Endothelial cell of umbilical vein (primary cell): ENCODE results near the gene TRRAP. TPM values are rescaled to one million over a fixed set of nuclear protein-coding genes. Genes with fewer than 3 reads are reported as not detected.

Experiments used
- BruUV-seq: library from RNA; stranded (reverse); fragments of 400-500 nt; replicated peaks from 2 replicates; lab custom pipeline; 2021; lab: Mats Ljungman, UMichigan
- CTCF ChIA-PET: fragments of 300-600, 350-600 bp; sonication (Branson Sonifier 250); formaldehyde crosslinking; loops from one replicate; lab custom pipeline; 2021; ENCODE audit warnings: antibody characterized with exemption, inconsistent platforms; lab: Charles Lee
- POLR2A ChIA-PET: fragments of 300-600, 350-600 bp; sonication (Branson Sonifier 250); formaldehyde crosslinking; loops from one replicate; lab custom pipeline; 2021; ENCODE audit warnings: antibody characterized with exemption, inconsistent platforms; lab: Charles Lee
- DNase-seq: peaks from one replicate; pipeline ENCODE4 v3.0.0-alpha.2; 2011; ENCODE audit warnings: low read depth, low spot score
- FAIRE-seq: peaks from 2 replicates; lab custom pipeline; 2011; peaks lifted over from hg19 to GRCh38; lab: Jason Lieb, UNC
- H2AFZ ChIP-seq: 2 replicates; pipeline ENCODE4 v1.6.0; 2012; ENCODE audit warnings: low read depth, low read length, control low read depth, inconsistent platforms
- H3K27ac ChIP-seq: 2 replicates; pipeline ENCODE4 v1.5.1; 2011; ENCODE audit warnings: low read depth, mild to moderate bottlenecking, control low read depth, low read length, moderate library complexity; ENCODE audit not compliant: insufficient read depth
- H3K27me3 ChIP-seq, 2 experiments: 2 replicates each; pipeline versions ENCODE4 v1.6.0 to v1.6.1; 2011; ENCODE audit warnings: low read length in 2 of 2, mixed read lengths in 1 of 2; ENCODE audit not compliant: control insufficient read depth in 2 of 2, insufficient read depth in 2 of 2
- H3K36me3 ChIP-seq, 2 experiments: 2 replicates in 1 of 2; 3 replicates in 1 of 2; pipeline ENCODE4 v1.5.1; 2011; ENCODE audit warnings: low read length in 2 of 2, mild to moderate bottlenecking in 1 of 2, moderate library complexity in 1 of 2; ENCODE audit not compliant: control insufficient read depth in 2 of 2, insufficient read depth in 2 of 2; ENCODE audit errors: extremely low read depth in 1 of 2
- H3K4me1 ChIP-seq: 3 replicates; pipeline ENCODE4 v1.5.1; 2011; ENCODE audit warnings: mild to moderate bottlenecking, low read length; ENCODE audit not compliant: control insufficient read depth, insufficient read depth; ENCODE audit errors: extremely low read depth
- H3K4me2 ChIP-seq: 2 replicates; pipeline ENCODE4 v1.6.1; 2011; ENCODE audit warnings: low read length, control low read depth, mixed read lengths; ENCODE audit not compliant: insufficient read depth
- H3K4me3 ChIP-seq, 3 experiments: fragments of 200-600 bp in 1 of 3; sonication (generic), shearing (Covaris generic) in 1 of 3; replicated peaks in 1 of 3; 2 replicates each; pipeline ENCODE4 v1.5.1; 2011 to 2016; ENCODE audit warnings: control low read depth in 3 of 3, low read length in 3 of 3, mild to moderate bottlenecking in 2 of 3, inconsistent platforms in 1 of 3, low read depth in 1 of 3, moderate library complexity in 1 of 3; ENCODE audit not compliant: insufficient read depth in 1 of 3
- H3K79me2 ChIP-seq: 2 replicates; pipeline ENCODE4 v1.6.0; 2012; ENCODE audit warnings: low read length, inconsistent platforms; ENCODE audit not compliant: control insufficient read depth, insufficient read depth
- H3K9ac ChIP-seq: replicated peaks from 2 replicates; pipeline ENCODE3; 2011; ENCODE audit warnings: low read length, control low read depth; ENCODE audit not compliant: insufficient read depth; ENCODE audit errors: extremely low read depth
- H3K9me1 ChIP-seq: replicated peaks from 3 replicates; pipeline ENCODE4 v1.6.0; 2011; ENCODE audit warnings: mild to moderate bottlenecking, low read length; ENCODE audit not compliant: control insufficient read depth, insufficient read depth; ENCODE audit errors: extremely low read depth
- H3K9me3 ChIP-seq: replicated peaks from 2 replicates; pipeline ENCODE4 v1.5.1; 2012; ENCODE audit warnings: low read length, inconsistent platforms; ENCODE audit not compliant: control insufficient read depth, insufficient read depth
- H4K20me1 ChIP-seq: replicated peaks from 2 replicates; pipeline ENCODE3; 2011; ENCODE audit warnings: mild to moderate bottlenecking, low read length; ENCODE audit not compliant: control insufficient read depth, insufficient read depth; ENCODE audit errors: extremely low read depth
- EZH2 ChIP-seq: IDR thresholded peaks from 2 replicates; pipeline ENCODE4 v1.6.1; 2012; ENCODE audit warnings: borderline replicate concordance, low read depth, mild to moderate bottlenecking, moderate library complexity, low read length, inconsistent platforms; ENCODE audit not compliant: severe bottlenecking
- FOS ChIP-seq: IDR thresholded peaks from 2 replicates; pipeline ENCODE4 v1.6.1; 2011; ENCODE audit warnings: mild to moderate bottlenecking, low read length, moderate library complexity, borderline replicate concordance; ENCODE audit not compliant: insufficient read depth
- GATA2 ChIP-seq: IDR thresholded peaks from 2 replicates; pipeline ENCODE4 v1.7.0; 2011; ENCODE audit warnings: low read depth, mild to moderate bottlenecking, moderate library complexity, mixed read lengths, low read length; ENCODE audit not compliant: insufficient read length, insufficient read depth
- JUN ChIP-seq: IDR thresholded peaks from 2 replicates; pipeline ENCODE4 v1.6.1; 2011; ENCODE audit warnings: borderline replicate concordance, low read depth; ENCODE audit not compliant: insufficient read length, insufficient read depth
- MYC ChIP-seq: IDR thresholded peaks from one replicate; pipeline ENCODE4 v1.6.1; 2011; ENCODE audit warnings: mild to moderate bottlenecking, low read depth, low read length
- POLR2A ChIP-seq: IDR thresholded peaks from 2 replicates; pipeline ENCODE4 v1.6.1; 2012; ENCODE audit warnings: low read depth, mild to moderate bottlenecking, control low read depth, low read length
- POLR2AphosphoS5 ChIP-seq: IDR thresholded peaks from 2 replicates; pipeline ENCODE4 v1.6.1; 2012; ENCODE audit warnings: low read depth, mild to moderate bottlenecking, control low read depth, low read length, moderate library complexity; ENCODE audit not compliant: insufficient read depth
- dilution Hi-C: fragments of 300-500 bp; cut with MboI; formaldehyde crosslinking; loops from one replicate; pipeline ENCODE4 v1.15.0; 2019; ENCODE audit warnings: low sequenced_read_pairs; ENCODE audit not compliant: extremely low pct_ligation_motif_present
- intact Hi-C: fragments of 100-400 bp; cut with micrococcal nuclease; formaldehyde crosslinking; loops from one replicate; pipeline ENCODE4 v1.10.0; 2022
- polyA plus RNA-seq, 4 experiments: library from polyadenylated mRNA; depleted of rRNA in 3 of 4; stranded (reverse) in 3 of 4; unstranded in 1 of 4; fragments of >200 nt; gene quantifications; 2 replicates each; pipeline versions ENCODE4 v1.2.1 to v1.2.3, GENCODE V29; 2011 to 2012; ENCODE audit warnings: missing spikeins in 1 of 4
- total RNA-seq: library from RNA; stranded (reverse); gene quantifications from 2 replicates; pipeline ENCODE4 v1.2.3, GENCODE V29; 2021
- TF ChIP-seq, protein P1 (sequence below): IDR thresholded peaks from 2 replicates; pipeline ENCODE4 v1.6.1; 2011; ENCODE audit not compliant: insufficient read depth, insufficient read length
- TF ChIP-seq, protein P2 (sequence below), 2 donors: IDR thresholded peaks; 1 replicate in 1 of 2; 2 replicates in 1 of 2; pipeline ENCODE4 v1.5.1; 2011; ENCODE audit warnings: low read length in 2 of 2, mild to moderate bottlenecking in 2 of 2, moderate library complexity in 2 of 2, control low read depth in 1 of 2, inconsistent platforms in 1 of 2, low read depth in 1 of 2; ENCODE audit not compliant: insufficient read depth in 1 of 2; ENCODE audit errors: extremely low read depth in 1 of 2

The TRRAP gene
- total and polyA plus RNA-seq, 2 donors (not counting 3 experiments of a cell fraction or from before 2014, with no cell fraction given) = 21.8 to 45.8 TPM

DNA sequence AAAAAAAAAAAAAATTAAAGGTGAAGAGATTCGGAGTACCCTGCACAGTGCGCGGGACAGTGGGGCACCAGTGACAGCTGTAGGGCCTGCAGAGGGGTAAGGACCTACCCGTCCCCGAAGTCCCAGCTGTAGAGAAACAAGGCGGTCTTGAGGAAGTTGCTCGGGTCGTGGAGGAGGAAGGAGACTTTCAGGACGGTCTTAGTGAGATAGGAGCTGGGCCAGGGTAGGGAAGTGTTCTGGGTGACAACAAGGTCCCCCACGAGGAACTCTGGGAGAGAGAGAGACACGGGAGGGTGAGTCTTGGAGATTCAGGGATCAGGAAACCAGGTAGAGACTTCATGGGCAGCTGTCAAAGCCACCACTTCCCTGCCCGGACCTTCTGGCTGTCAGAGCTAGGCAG lies 18.3 kb upstream of the TRRAP start:
- H3K4me3 ChIP-seq = no peak overlapping the region
- no peaks in the 10 kb centered on the region for H3K4me1 ChIP-seq
- no peaks in the 10 kb centered on the region for H3K79me2 ChIP-seq
- no peak for TF ChIP-seq MYC
- no peak for TF ChIP-seq POLR2AphosphoS5
- TF ChIP-seq GATA2 = no peak
- TF ChIP-seq, protein P1, sequence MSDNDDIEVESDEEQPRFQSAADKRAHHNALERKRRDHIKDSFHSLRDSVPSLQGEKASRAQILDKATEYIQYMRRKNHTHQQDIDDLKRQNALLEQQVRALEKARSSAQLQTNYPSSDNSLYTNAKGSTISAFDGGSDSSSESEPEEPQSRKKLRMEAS = no peak
- no peak for TF ChIP-seq JUN
- no peak for TF ChIP-seq EZH2
- TF ChIP-seq, protein P2, sequence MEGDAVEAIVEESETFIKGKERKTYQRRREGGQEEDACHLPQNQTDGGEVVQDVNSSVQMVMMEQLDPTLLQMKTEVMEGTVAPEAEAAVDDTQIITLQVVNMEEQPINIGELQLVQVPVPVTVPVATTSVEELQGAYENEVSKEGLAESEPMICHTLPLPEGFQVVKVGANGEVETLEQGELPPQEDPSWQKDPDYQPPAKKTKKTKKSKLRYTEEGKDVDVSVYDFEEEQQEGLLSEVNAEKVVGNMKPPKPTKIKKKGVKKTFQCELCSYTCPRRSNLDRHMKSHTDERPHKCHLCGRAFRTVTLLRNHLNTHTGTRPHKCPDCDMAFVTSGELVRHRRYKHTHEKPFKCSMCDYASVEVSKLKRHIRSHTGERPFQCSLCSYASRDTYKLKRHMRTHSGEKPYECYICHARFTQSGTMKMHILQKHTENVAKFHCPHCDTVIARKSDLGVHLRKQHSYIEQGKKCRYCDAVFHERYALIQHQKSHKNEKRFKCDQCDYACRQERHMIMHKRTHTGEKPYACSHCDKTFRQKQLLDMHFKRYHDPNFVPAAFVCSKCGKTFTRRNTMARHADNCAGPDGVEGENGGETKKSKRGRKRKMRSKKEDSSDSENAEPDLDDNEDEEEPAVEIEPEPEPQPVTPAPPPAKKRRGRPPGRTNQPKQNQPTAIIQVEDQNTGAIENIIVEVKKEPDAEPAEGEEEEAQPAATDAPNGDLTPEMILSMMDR (IDR thresholded peaks at IDR 0.05; ENCODE audit: extremely low read depth in 1 of 2, insufficient read depth in 1 of 2, low read depth in 1 of 2, low read length in 2 of 2) = no peak
- no peak for TF ChIP-seq FOS
- TF ChIP-seq POLR2A = no peak
- intact Hi-C loops (no loop called here), dilution Hi-C loops (no loop called here)
- no peaks in the 10 kb centered on the region for H4K20me1 ChIP-seq
- no peaks in the 10 kb centered on the region for H3K27me3 ChIP-seq
- no peak overlapping the region for H2AFZ ChIP-seq
- H3K4me2 ChIP-seq = no peak overlapping the region
- DNase-seq (no peak), FAIRE-seq (no peak)
- BruUV-seq = no TSS peak
- H3K36me3 ChIP-seq = no peaks in the 10 kb centered on the region
- H3K9me3 ChIP-seq = no peaks in the 10 kb centered on the region
- CTCF ChIA-PET = no interaction called here
- POLR2A ChIA-PET = no interaction called here
- no peak overlapping the region for H3K9ac ChIP-seq
- H3K9me1 ChIP-seq = no peaks in the 10 kb centered on the region
- no peak overlapping the region for H3K27ac ChIP-seq
